Measurements from ENCODE around the gene YTHDF2.
"Not testable (repeated sequence)": the region's sequence is repeated elsewhere in the genome, so short reads cannot be mapped to it uniquely, and the experiment has no call there.

The YTHDF2 gene

DNA sequence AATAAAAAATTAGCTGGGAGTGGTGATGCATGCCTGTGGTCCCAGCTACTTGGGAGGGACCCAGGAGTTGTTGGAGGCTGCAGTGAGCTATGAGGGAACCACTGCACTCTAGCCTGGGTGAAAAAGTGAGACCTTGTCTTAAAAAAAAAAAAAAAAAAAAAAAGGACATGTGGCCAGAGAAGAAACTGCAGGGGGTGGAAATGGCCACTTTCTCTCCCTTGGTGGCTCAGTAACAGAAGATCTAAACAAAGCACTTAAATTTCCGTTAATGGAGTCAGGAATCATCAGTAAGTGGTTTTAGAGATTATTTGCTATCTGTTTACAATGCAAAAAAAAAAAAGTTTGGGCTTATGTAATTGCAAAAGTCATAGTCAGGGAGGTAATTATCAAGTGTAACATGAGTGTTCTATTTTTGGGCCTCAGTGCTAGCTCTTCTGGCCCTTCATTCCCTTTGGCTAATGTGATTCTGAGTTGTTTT is 55.9 kb downstream of the YTHDF2 start:
- H3K27ac ChIP-seq (ENCODE audit: low read depth, low read length): no peak overlapping the region
- H3K4me2 ChIP-seq (ENCODE audit: low read length): no peak overlapping the region
- no peak overlapping the region for H3K56ac ChIP-seq (ENCODE audit: low read length)
- no peak overlapping the region for H2AK5ac ChIP-seq (ENCODE audit: low read length)
- H2BK5ac ChIP-seq (ENCODE audit: low read length): no peak overlapping the region
- no peak overlapping the region for H3K23ac ChIP-seq (ENCODE audit: low read length)
- H4K8ac ChIP-seq (ENCODE audit: low read depth, low read length): no peak overlapping the region
- H3K9ac ChIP-seq (ENCODE audit: low read length): no peak overlapping the region
- no peak overlapping the region for H3K4ac ChIP-seq (ENCODE audit: low read depth, low read length)
- no peaks in the 10 kb centered on the region for H3K36me3 ChIP-seq (ENCODE audit: control insufficient read depth, insufficient read depth, low read length)
- peak; percentile 45 for DNase-seq
- no peak overlapping the region for H3K4me3 ChIP-seq (ENCODE audit: low read length)
- H2BK120ac ChIP-seq (ENCODE audit: low read depth, low read length): no peak overlapping the region
- H3K4me1 ChIP-seq (ENCODE audit: control insufficient read depth, low read depth, low read length): no peaks in the 10 kb centered on the region
- no peak overlapping the region for H4K5ac ChIP-seq (ENCODE audit: low read length)
- no peak overlapping the region for H3K18ac ChIP-seq (ENCODE audit: low read length)
- H2BK15ac ChIP-seq (replicated peaks; ENCODE audit: low read depth): no peak overlapping the region
- H3K79me1 ChIP-seq (ENCODE audit: low read length): no peaks in the 10 kb centered on the region
- WGBS (ENCODE audit: extremely low coverage, insufficient coverage, low lambda C conversion rate): no CpG with 5 or more reads among the region's 1 CpG
- H3K79me2 ChIP-seq (ENCODE audit: control insufficient read depth, insufficient read depth, low read length): no peaks in the 10 kb centered on the region
- no peaks in the 10 kb centered on the region for H3K27me3 ChIP-seq (ENCODE audit: insufficient read depth, low read length, poor library complexity)

DNA sequence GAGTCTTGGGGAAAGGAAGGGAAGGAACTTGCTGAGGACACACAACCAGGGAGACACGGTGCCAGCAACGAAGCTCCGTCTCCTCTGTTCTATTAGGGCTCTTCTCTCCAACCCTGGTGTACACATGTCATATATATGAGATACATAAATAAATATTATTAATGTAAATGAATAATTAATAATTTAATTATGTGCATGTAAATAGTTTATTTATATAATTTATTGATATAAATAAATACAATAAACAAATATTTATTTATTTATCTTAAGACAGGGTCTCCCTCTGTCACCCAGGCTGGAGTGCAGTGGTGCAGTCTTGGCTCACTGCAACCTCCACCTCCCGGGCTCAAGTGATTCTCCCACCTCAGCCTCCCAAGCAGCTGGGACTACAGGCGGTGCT is 57.8 kb downstream of the YTHDF2 start:
- H2AK5ac ChIP-seq (ENCODE audit: low read length); H3K4me2 ChIP-seq (ENCODE audit: low read length); H3K4ac ChIP-seq (ENCODE audit: low read depth, low read length); H3K79me2 ChIP-seq (ENCODE audit: control insufficient read depth, insufficient read depth, low read length); H3K79me1 ChIP-seq (ENCODE audit: low read length); H4K8ac ChIP-seq (ENCODE audit: low read depth, low read length); H3K27me3 ChIP-seq (ENCODE audit: insufficient read depth, low read length, poor library complexity); H3K56ac ChIP-seq (ENCODE audit: low read length); H2BK120ac ChIP-seq (ENCODE audit: low read depth, low read length); H3K18ac ChIP-seq (ENCODE audit: low read length); H4K5ac ChIP-seq (ENCODE audit: low read length); H3K23ac ChIP-seq (ENCODE audit: low read length); DNase-seq; H3K27ac ChIP-seq (ENCODE audit: low read depth, low read length); H2BK15ac ChIP-seq (replicated peaks; ENCODE audit: low read depth); H3K36me3 ChIP-seq (ENCODE audit: control insufficient read depth, insufficient read depth, low read length); H3K4me3 ChIP-seq (ENCODE audit: low read length); H2BK5ac ChIP-seq (ENCODE audit: low read length); H3K4me1 ChIP-seq (ENCODE audit: control insufficient read depth, low read depth, low read length); H3K9ac ChIP-seq (ENCODE audit: low read length): not testable (repeated sequence)
- WGBS (ENCODE audit: extremely low coverage, insufficient coverage, low lambda C conversion rate): no CpG with 5 or more reads among the region's 5 CpGs

DNA sequence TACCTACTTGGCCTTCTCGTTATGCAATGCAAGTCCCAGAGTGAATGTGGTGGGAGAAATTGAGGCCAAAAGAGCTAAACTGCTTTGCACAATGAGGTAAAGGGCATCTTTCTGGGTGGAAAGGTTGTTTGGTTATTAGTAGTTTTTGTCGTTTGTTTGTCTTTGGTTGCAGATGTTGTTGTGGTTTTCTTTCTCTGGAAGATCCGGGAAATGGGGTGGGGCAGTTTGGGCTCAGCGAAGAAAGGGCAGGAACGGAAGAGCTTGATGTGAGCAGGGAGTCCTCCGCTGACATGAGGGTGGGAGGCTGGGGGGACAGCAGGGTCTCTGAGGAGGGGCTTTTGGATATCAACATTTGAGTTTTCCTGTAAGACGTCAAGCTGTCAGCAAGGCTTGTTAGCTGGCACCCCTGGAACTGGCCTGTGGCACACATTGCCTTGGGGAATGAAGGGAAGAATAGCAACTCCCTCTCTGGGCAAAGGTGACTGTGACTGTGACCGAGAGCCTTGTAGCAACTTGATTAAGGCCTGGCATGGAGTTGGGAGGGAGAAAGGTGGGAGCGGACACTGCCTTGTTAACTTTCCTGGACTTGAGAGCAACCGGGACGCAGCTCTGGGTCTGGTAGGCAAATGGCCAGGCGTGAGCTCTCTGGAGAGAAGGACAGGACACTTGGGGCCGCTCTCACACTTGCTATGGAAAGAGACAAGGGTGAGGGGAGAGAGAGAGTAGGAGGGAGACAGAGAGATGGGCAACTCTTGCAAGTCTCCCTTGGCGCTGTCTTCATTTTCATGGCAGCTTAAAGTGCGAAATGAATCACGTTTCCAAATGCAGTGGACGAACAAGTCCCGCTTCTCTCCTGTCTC is 59.8 kb downstream of the YTHDF2 start:
- DNase-seq: no peak
- WGBS (ENCODE audit: extremely low coverage, insufficient coverage, low lambda C conversion rate): 100% methylated on average over 1 of the region's 18 CpGs
- H2AK5ac ChIP-seq (ENCODE audit: low read length): no peak overlapping the region
- H3K4me1 ChIP-seq (ENCODE audit: control insufficient read depth, low read depth, low read length): no peaks in the 10 kb centered on the region
- H3K79me1 ChIP-seq (ENCODE audit: low read length): no peaks in the 10 kb centered on the region
- H4K5ac ChIP-seq (ENCODE audit: low read length): no peak overlapping the region
- H3K4me3 ChIP-seq (ENCODE audit: low read length): no peak overlapping the region
- H3K23ac ChIP-seq (ENCODE audit: low read length): no peak overlapping the region
- H3K18ac ChIP-seq (ENCODE audit: low read length): no peak overlapping the region
- H3K9ac ChIP-seq (ENCODE audit: low read length): no peak overlapping the region
- H3K79me2 ChIP-seq (ENCODE audit: control insufficient read depth, insufficient read depth, low read length): no peaks in the 10 kb centered on the region
- H3K56ac ChIP-seq (ENCODE audit: low read length): no peak overlapping the region
- H2BK120ac ChIP-seq (ENCODE audit: low read depth, low read length): no peak overlapping the region
- H3K27ac ChIP-seq (ENCODE audit: low read depth, low read length): no peak overlapping the region
- no peak overlapping the region for H2BK15ac ChIP-seq (replicated peaks; ENCODE audit: low read depth)
- no peak overlapping the region for H2BK5ac ChIP-seq (ENCODE audit: low read length)
- no peaks in the 10 kb centered on the region for H3K27me3 ChIP-seq (ENCODE audit: insufficient read depth, low read length, poor library complexity)
- no peaks in the 10 kb centered on the region for H3K36me3 ChIP-seq (ENCODE audit: control insufficient read depth, insufficient read depth, low read length)
- no peak overlapping the region for H3K4ac ChIP-seq (ENCODE audit: low read depth, low read length)
- no peak overlapping the region for H3K4me2 ChIP-seq (ENCODE audit: low read length)
- no peak overlapping the region for H4K8ac ChIP-seq (ENCODE audit: low read depth, low read length)

DNA sequence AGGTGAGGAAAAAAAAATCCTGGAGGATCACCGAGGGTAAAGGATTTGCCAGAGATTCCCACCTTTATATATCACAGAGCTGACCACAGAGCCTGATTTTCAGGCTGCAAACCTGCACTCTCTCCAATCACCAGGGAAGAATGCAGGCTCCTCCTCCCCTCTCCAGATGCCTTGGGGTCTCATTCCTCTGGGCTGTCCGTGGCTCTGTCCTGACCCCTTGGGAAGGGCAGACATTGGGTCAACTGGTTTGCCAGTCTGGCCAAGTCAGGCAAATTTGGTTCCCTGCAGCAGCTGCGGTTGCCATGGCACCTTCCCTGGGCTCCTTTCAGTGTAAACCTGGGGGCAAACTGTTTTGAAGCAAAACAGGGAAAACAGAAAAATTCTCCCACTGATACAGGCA is 63.6 kb downstream of the YTHDF2 start:
- no peak overlapping the region for H2BK15ac ChIP-seq (replicated peaks; ENCODE audit: low read depth)
- H3K36me3 ChIP-seq (ENCODE audit: control insufficient read depth, insufficient read depth, low read length): no peaks in the 10 kb centered on the region
- H3K27me3 ChIP-seq (ENCODE audit: insufficient read depth, low read length, poor library complexity): no peaks in the 10 kb centered on the region
- H3K4me2 ChIP-seq (ENCODE audit: low read length): no peak overlapping the region
- H3K4me1 ChIP-seq (ENCODE audit: control insufficient read depth, low read depth, low read length): no peaks in the 10 kb centered on the region
- H2BK5ac ChIP-seq (ENCODE audit: low read length): no peak overlapping the region
- no peaks in the 10 kb centered on the region for H3K79me2 ChIP-seq (ENCODE audit: control insufficient read depth, insufficient read depth, low read length)
- no peak overlapping the region for H3K56ac ChIP-seq (ENCODE audit: low read length)
- DNase-seq: no peak
- H3K4ac ChIP-seq (ENCODE audit: low read depth, low read length): no peak overlapping the region
- no peak overlapping the region for H2BK120ac ChIP-seq (ENCODE audit: low read depth, low read length)
- no peak overlapping the region for H3K18ac ChIP-seq (ENCODE audit: low read length)
- WGBS (ENCODE audit: extremely low coverage, insufficient coverage, low lambda C conversion rate): no CpG with 5 or more reads among the region's 3 CpGs
- no peak overlapping the region for H4K8ac ChIP-seq (ENCODE audit: low read depth, low read length)
- H3K79me1 ChIP-seq (ENCODE audit: low read length): no peaks in the 10 kb centered on the region
- no peak overlapping the region for H3K23ac ChIP-seq (ENCODE audit: low read length)
- H3K9ac ChIP-seq (ENCODE audit: low read length): no peak overlapping the region
- no peak overlapping the region for H3K27ac ChIP-seq (ENCODE audit: low read depth, low read length)
- no peak overlapping the region for H3K4me3 ChIP-seq (ENCODE audit: low read length)
- H2AK5ac ChIP-seq (ENCODE audit: low read length): no peak overlapping the region
- H4K5ac ChIP-seq (ENCODE audit: low read length): no peak overlapping the region

GRCh38 chr1:28801461-28801860 is 64.7 kb downstream of the YTHDF2 start:
- H3K4me1 ChIP-seq (ENCODE audit: control insufficient read depth, low read depth, low read length): no peaks in the 10 kb centered on the region
- H3K4me3 ChIP-seq (ENCODE audit: low read length): no peak overlapping the region

DNA sequence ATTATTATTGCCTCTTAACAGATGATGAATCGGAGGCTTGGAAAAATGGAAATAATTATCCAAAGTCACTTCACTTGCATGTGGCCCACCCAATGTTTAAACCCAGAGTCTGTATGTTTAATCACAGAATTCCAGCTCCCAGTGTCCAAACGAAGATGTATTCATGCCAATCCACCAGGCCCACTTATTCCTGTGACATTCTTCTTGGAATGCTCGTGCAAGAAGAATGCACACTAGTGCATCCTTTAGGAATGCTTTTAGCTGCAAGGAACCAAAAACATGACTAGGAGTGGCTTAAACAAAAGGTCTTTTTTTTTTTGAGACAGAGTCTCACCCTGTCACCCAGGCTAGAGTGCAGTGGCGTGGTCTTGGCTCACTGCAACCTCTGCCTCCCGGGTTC is 66.3 kb downstream of the YTHDF2 start:
- no peaks in the 10 kb centered on the region for H3K79me1 ChIP-seq (ENCODE audit: low read length)

More at GRCh38 chr1:28801461-28801860, 64.7 kb downstream of the YTHDF2 start:
- Histone ChIP-seq H3K79me2 (ENCODE audit: control insufficient read depth, insufficient read depth, low read length) (no peaks in the 10 kb centered on the region), H4K5ac (ENCODE audit: low read length) (no peak overlapping the region), H3K79me1 (ENCODE audit: low read length) (no peaks in the 10 kb centered on the region), H3K27me3 (ENCODE audit: insufficient read depth, low read length, poor library complexity) (no peaks in the 10 kb centered on the region), H3K56ac (ENCODE audit: low read length) (no peak overlapping the region), H3K23ac (ENCODE audit: low read length) (no peak overlapping the region), H2BK15ac (replicated peaks; ENCODE audit: low read depth) (no peak overlapping the region), H3K18ac (ENCODE audit: low read length) (no peak overlapping the region), H3K9ac (ENCODE audit: low read length) (no peak overlapping the region), H3K4ac (ENCODE audit: low read depth, low read length) (no peak overlapping the region), H4K8ac (ENCODE audit: low read depth, low read length) (no peak overlapping the region), H3K36me3 (ENCODE audit: control insufficient read depth, insufficient read depth, low read length) (no peaks in the 10 kb centered on the region), H2AK5ac (ENCODE audit: low read length) (no peak overlapping the region), H3K27ac (ENCODE audit: low read depth, low read length) (no peak overlapping the region), H2BK5ac (ENCODE audit: low read length) (no peak overlapping the region), H2BK120ac (ENCODE audit: low read depth, low read length) (no peak overlapping the region), H3K4me2 (ENCODE audit: low read length) (no peak overlapping the region)
- whole genome bisulfite sequencing (ENCODE audit: extremely low coverage, insufficient coverage, low lambda C conversion rate): no CpG with 5 or more reads among the region's 6 CpGs
- no peak for DNase-seq

More for the DNA sequence above, 66.3 kb downstream of the YTHDF2 start:
- no peak overlapping the region for H4K8ac ChIP-seq (ENCODE audit: low read depth, low read length)
- no peaks in the 10 kb centered on the region for H3K27me3 ChIP-seq (ENCODE audit: insufficient read depth, low read length, poor library complexity)
- WGBS (ENCODE audit: extremely low coverage, insufficient coverage, low lambda C conversion rate): no CpG with 5 or more reads among the region's 5 CpGs
- H4K5ac ChIP-seq (ENCODE audit: low read length): no peak overlapping the region
- H3K9ac ChIP-seq (ENCODE audit: low read length): no peak overlapping the region
- no peak overlapping the region for H3K4ac ChIP-seq (ENCODE audit: low read depth, low read length)
- H2AK5ac ChIP-seq (ENCODE audit: low read length): no peak overlapping the region
- no peak overlapping the region for H3K4me3 ChIP-seq (ENCODE audit: low read length)
- H3K56ac ChIP-seq (ENCODE audit: low read length): no peak overlapping the region
- H3K79me2 ChIP-seq (ENCODE audit: control insufficient read depth, insufficient read depth, low read length): no peaks in the 10 kb centered on the region
- no peak overlapping the region for H3K27ac ChIP-seq (ENCODE audit: low read depth, low read length)
- no peak overlapping the region for H3K18ac ChIP-seq (ENCODE audit: low read length)
- H3K4me1 ChIP-seq (ENCODE audit: control insufficient read depth, low read depth, low read length): no peaks in the 10 kb centered on the region
- H2BK120ac ChIP-seq (ENCODE audit: low read depth, low read length): no peak overlapping the region
- H2BK15ac ChIP-seq (replicated peaks; ENCODE audit: low read depth): no peak overlapping the region
- DNase-seq: no peak
- H3K36me3 ChIP-seq (ENCODE audit: control insufficient read depth, insufficient read depth, low read length): no peaks in the 10 kb centered on the region
- no peak overlapping the region for H2BK5ac ChIP-seq (ENCODE audit: low read length)
- no peak overlapping the region for H3K4me2 ChIP-seq (ENCODE audit: low read length)
- H3K23ac ChIP-seq (ENCODE audit: low read length): no peak overlapping the region
